ENCODE results near the gene CLASP1. TPM values are rescaled to one million over a fixed set of nuclear protein-coding genes. Genes with fewer than 3 reads are reported as not detected.

CLASP1 gene
- polyA plus RNA-seq, 1 experiment, result 12.8 TPM

GRCh38 chr2:121587131-121587530 is 62.1 kb downstream of the CLASP1 start:
- POLR2A ChIA-PET, result no interaction called here
- Histone ChIP-seq H3K27ac (ENCODE audit: low read depth, low read length) (no peak overlapping the region), H3K4me3 (ENCODE audit: low read depth, low read length) (no peak overlapping the region), H3K9me3 (ENCODE audit: control insufficient read depth, insufficient read depth, low read length) (no peaks in the 10 kb centered on the region), H3K27me3 (ENCODE audit: control insufficient read depth, insufficient read depth, low read length) (no peaks in the 10 kb centered on the region)
- no peak for TF ChIP-seq CTCF (IDR thresholded peaks at IDR 0.05; ENCODE audit: low read depth, low read length)
- DNase-seq (ENCODE audit: low read depth, low spot score), result no peak
- CTCF ChIA-PET, result interaction anchor here (1.2 kb wide), 1 partner anchor 10 kb away, joined by 3 read pairs; no protein-coding TSS in a partner anchor

DNA sequence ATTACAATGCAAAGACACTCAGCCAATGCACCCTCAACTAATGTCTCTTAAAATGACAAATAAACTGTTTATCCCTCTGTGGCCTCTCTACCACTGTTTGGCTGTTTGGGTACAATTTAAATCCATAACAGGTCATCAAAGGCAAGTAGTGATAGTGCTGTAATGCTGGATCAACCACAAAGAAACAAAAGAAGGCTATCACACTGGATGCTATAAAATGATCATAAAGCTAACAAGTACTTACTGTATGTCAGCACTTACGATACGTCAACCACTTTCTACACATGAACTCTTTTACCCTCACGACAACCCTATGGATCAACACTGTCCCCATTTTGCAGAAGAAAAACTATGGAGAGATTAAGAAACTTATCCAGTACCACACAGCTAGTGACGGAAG is 64.5 kb downstream of the CLASP1 start:
- Histone ChIP-seq H3K27ac (ENCODE audit: low read depth, low read length) (no peak overlapping the region), H3K4me3 (ENCODE audit: low read depth, low read length) (no peak overlapping the region), H3K9me3 (ENCODE audit: control insufficient read depth, insufficient read depth, low read length) (no peaks in the 10 kb centered on the region), H3K27me3 (ENCODE audit: control insufficient read depth, insufficient read depth, low read length) (no peaks in the 10 kb centered on the region)
- no peak for TF ChIP-seq CTCF (IDR thresholded peaks at IDR 0.05; ENCODE audit: low read depth, low read length)
- DNase-seq (ENCODE audit: low read depth, low spot score), result no peak
- POLR2A ChIA-PET, result no interaction called here
- CTCF ChIA-PET, result no interaction called here

DNA sequence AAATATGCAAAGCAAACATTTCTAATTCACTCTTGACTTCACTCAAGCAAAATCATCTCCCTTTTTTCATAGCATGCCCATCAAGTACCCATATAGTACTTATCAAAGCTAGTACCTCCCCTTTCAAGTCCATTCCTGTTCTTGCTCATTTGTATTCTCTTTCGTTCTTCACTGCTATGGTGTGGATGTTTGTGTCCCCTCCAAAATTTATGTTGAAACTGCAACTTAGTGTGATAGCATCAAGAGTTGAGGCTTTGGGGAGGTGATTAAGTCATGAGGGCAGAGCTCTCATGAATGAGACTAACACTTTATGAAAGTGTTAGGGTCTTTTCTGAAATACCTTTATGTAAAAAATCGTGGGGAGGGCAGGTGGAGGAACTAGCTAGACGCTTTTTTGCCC is 65.7 kb downstream of the CLASP1 start:
- no peak overlapping the region for H3K27ac ChIP-seq (ENCODE audit: low read depth, low read length)
- ChIA-PET CTCF (no interaction called here), POLR2A (no interaction called here)
- no peak overlapping the region for H3K4me3 ChIP-seq (ENCODE audit: low read depth, low read length)
- no peaks in the 10 kb centered on the region for H3K9me3 ChIP-seq (ENCODE audit: control insufficient read depth, insufficient read depth, low read length)
- DNase-seq (ENCODE audit: low read depth, low spot score), result no peak
- H3K27me3 ChIP-seq (ENCODE audit: control insufficient read depth, insufficient read depth, low read length), result no peaks in the 10 kb centered on the region
- no peak for TF ChIP-seq CTCF (IDR thresholded peaks at IDR 0.05; ENCODE audit: low read depth, low read length)

DNA sequence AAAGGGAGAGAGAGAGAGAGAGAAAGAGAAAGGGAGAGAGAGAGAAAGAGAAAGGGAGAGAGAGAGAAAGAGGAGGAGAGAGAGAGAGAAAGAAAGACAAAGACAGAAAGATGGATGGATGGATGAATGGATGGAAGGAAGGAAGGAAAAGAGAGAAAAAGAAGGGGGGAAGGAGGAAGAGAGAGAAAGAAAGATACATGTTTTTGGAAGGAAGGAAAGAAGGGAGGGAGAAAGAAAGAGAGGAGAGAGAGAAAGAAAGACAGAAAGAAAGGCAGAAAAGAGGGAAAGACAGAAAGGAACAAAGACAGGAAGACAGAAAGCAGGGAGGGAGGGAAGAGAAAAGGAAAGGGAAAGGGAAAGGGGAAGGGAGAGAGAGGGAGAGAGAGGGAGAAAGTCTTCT is 67.0 kb downstream of the CLASP1 start:
- Histone ChIP-seq H3K9me3 (ENCODE audit: control insufficient read depth, insufficient read depth, low read length) (no peaks in the 10 kb centered on the region), H3K27me3 (ENCODE audit: control insufficient read depth, insufficient read depth, low read length) (no peaks in the 10 kb centered on the region), H3K27ac (ENCODE audit: low read depth, low read length) (no peak overlapping the region), H3K4me3 (ENCODE audit: low read depth, low read length) (no peak overlapping the region)
- CTCF ChIA-PET, result no interaction called here
- TF ChIP-seq CTCF (IDR thresholded peaks at IDR 0.05; ENCODE audit: low read depth, low read length), result no peak
- no peak for DNase-seq (ENCODE audit: low read depth, low spot score)
- POLR2A ChIA-PET, result no interaction called here

- DNase-seq (ENCODE audit: low read depth, low spot score), result no peak
- no peak for TF ChIP-seq CTCF (IDR thresholded peaks at IDR 0.05; ENCODE audit: low read depth, low read length)
- ChIA-PET POLR2A (no interaction called here), CTCF (no interaction called here)
- Histone ChIP-seq H3K27me3 (ENCODE audit: control insufficient read depth, insufficient read depth, low read length) (no peaks in the 10 kb centered on the region), H3K27ac (ENCODE audit: low read depth, low read length) (no peak overlapping the region), H3K9me3 (ENCODE audit: control insufficient read depth, insufficient read depth, low read length) (no peaks in the 10 kb centered on the region), H3K4me3 (ENCODE audit: low read depth, low read length) (no peak overlapping the region)
Measured at GRCh38 chr2:121579309-121579708, 70.0 kb downstream of the CLASP1 start.
